Activated gamma-delta T cell treated with Interleukin-2 at 50 U/mL for 16 hours (primary cell): ENCODE data around the gene MS4A10.
"Not testable (repeated sequence)": the region's sequence is repeated elsewhere in the genome, so short reads cannot be mapped to it uniquely, and the experiment has no call there.

ENCODE experiments used
- DNase-seq: peaks from one replicate; pipeline ENCODE4 v3.0.0-alpha.2; 2020

Gene MS4A10

GRCh38 chr11:60788401-60789125 is 3.4 kb downstream of the MS4A10 start:
- DNase-seq: no peak

DNA sequence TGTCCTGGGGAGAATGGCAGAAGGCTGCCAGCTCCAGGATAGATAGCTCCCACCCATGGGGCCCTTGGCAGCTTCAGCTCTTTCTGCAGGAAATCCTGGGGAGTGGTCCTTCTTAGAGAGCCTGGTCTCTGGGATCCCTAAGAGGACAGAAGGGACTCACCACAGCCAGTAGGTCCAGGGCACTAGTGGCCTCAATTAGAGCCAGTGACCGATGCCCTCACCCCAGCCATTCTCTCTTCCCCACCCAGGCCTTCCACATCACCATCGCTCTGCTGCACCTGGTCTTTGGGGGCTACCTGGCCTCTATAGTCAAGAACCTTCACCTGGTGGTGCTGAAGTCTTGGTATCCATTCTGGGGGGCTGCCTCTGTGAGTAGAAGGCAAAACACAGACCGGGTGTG is 5.6 kb downstream of the MS4A10 start:
- DNase-seq: no peak

DNA sequence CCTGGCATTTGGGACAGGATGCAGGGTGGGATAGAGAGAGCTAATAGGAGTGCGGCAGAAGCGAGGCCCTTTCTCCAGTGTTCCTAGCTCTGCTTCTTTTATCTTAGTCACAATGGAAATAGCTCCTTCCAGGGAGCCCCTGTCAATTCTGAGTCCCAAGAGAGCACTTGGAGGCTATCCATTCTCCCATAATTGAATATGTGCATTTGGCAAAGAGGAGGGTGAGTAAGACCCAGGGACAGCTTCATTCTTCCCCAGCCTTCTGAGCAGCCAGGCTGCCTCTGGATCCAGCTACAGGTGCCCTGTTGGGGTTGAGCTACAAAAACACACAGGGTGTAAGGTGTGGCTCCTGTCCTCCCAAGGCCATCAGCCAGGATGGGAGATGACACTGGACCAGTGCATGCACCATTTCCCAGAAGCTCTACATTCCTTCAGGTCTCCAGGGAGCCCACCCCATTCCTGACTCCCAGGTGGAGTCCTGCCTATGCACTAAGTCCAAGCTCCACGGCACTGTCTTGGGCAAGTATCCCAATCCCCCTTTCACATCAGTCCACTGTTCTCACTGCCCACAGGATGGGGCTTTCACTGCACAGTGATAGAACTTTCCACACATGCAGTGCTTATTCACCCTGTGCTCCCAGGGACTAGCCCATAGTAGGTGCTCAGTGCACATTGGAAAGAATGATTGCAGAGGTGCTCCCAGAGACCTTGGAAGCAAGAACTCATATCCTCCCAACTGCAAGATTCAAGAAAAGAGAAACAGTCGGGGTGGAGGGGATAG is 6.2 kb downstream of the MS4A10 start:
- DNase-seq: no peak

- DNase-seq: no peak
Measured at GRCh38 chr11:60792521-60792920, 7.4 kb downstream of the MS4A10 start.

DNA sequence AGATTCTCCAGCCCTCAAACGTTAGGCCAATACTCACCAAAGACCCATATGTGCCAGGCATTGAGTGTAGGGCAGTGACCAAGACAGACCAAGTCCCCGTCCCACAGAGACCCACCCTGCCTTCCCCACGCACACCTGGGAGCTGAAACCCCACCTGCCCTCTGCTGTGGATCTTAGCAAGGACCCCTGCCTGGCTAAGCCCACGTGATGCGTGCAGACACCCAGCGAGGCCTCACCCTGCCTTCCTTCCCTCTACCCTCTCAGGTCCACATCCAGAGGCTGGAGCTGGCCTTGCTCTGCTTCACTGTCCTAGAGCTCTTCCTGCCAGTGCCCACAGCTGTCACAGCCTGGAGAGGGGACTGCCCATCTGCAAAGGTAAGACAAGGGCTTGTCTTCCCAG is 10.2 kb downstream of the MS4A10 start:
- no peak for DNase-seq

- DNase-seq: no peak
Measured at GRCh38 chr11:60797846-60798630, 12.9 kb downstream of the MS4A10 start.

DNA sequence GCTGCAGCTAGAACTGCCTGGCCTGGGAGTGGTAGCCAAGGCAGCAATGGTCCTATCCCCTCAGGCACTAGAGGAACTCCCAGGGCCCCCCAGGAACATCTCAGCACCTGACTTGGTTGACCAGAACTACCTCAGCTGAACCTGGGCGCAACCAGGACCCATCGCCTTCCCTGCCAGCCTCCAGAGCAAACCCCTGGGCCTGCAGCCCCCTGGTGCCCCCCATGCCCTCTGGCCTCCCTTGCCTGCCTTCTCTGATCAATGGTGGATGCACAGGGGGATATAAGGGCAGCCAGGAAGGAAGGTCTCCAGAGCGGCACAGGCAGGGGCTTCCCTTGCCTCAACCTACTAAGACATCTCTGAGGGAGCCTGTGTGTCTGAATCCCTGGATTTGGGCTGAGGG is 13.5 kb downstream of the MS4A10 start:
- DNase-seq: no peak

- DNase-seq: no peak
Measured at GRCh38 chr11:60801194-60801593, 16.1 kb downstream of the MS4A10 start.

DNA sequence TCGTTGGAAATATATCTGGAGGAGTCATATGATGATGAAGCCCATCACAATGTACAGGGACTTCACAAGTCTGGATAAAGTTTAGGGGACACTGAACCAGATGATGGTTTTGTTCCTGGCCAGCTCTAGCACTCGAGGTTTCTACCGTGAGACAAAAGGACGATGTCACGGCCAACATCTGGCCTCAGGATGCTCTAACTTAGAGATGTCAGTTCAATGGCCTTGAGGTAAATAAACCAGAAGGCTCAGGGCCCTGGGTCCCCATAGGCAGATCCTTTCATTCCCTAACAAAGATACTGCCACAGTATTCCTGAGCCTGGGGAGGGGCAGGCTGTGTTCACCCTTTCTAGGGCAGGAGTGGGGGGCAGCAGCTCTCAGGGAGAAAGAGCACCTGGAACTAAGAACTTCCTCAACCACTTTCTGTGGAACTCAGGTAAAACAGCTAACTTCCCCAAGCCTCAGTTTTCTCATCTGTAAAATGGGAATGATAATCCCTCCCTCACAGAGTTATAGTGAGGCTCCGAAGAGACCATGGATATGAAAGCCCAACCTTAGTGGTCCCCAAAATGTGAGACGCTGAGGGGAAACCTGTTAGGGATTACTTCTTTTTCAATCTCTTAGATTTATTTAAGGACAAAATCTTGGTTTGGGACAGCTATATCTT is 18.3 kb downstream of the MS4A10 start:
- no peak for DNase-seq

GRCh38 chr11:60809249-60809648 is 24.1 kb downstream of the MS4A10 start:
- no peak for DNase-seq

GRCh38 chr11:60809691-60810090 is 24.6 kb downstream of the MS4A10 start:
- DNase-seq: no peak

DNA sequence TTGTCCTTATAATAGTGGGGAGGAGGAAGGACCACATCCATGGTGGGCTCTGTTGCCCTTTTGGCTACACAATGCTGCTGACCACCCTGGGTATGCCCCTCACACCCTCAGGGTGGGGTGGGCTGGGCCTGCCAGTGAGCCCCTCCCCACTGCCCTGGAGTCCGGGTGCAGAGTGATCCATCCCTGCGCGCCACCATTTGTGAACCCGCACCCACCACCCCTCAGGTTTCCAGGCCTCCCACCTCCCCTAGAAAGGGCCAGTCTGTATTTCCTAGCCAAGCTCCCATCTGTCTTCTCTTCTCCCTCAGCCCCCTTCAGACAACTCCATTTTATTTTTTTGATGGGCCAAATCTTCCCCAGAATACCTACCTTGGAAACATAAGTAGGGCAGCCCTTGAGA is 25.0 kb downstream of the MS4A10 start:
- DNase-seq: no peak

DNA sequence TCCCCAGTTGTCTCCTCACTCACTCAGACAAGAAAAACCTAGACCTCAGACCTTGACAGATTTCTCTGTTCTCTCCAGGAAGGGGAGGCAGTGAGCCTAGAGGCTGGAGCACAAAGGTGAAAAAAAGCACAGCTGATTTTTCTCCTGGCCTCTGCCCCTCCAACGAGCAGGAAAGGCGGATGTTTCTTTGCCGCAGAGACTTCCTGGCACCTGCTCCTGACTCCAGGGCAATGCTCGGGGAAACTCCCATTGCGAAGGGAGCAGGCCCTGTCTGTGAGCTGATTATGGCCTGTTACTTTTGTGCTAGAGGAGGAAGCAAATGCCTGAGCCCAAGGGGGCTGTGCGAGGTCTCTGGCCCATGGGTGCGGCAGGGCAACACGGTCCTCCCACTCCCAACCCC is 25.4 kb downstream of the MS4A10 start:
- no peak for DNase-seq

GRCh38 chr11:60813324-60813723 is 28.2 kb downstream of the MS4A10 start:
- no peak for DNase-seq

DNA sequence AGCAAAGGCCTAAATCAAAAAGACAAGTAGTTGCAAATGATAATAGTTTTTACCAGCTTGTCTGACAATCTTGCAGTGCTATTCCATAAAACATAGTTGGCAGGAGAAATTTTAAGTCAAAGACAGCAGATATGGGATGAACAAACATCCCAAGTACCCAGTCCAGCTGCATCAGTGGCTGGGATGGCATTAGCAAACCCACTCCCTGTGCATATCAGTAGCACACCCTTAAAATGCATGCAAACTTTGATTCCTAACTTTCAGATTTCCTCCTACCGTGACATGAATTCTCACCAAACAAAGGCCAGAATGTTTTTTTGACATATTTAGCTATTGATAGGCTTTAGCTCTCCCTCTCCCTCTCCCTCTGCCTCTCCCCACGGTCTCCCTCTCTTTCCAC is 29.0 kb downstream of the MS4A10 start:
- no peak for DNase-seq

GRCh38 chr11:60816590-60817157 is 31.5 kb downstream of the MS4A10 start:
- DNase-seq: no peak

- DNase-seq: no peak
Measured at GRCh38 chr11:60818057-60818456, 32.9 kb downstream of the MS4A10 start.

DNA sequence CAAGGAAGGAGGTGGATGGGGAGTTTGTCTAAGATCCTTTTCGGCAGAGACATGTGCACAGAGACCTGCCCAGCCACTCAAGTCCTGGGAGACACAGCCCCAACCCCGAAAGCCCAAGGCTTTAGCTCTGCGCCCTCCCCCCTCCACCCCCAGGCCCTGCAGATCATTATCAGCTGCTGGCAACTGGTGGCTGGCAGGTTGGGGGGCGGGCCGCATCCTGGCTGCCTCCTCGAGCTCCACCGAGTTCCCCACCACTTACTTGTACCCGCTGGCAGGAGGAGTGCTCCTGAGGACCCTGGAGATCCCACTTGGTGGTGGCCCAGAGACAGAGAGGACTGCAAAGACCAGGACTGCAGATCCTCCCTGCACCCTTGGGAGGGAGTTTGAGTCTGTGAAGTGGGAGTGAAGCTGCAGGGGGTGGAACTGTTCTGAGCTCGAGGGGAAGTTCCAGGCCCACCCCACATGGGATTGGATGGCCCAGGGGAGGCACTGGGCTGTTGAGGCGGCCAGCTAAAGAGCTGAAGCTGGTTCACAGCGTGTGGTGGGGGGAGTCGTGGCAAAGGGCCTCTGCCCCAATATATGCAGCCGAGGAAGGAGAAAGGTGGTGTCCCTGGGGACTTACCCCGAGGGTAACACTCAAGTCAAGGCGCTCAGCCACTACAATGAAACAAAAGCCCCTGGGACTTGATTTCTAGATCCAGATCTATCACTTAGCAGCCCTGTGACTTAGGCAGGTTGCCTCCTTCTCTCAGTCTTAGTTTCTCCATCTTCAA is 36.9 kb downstream of the MS4A10 start:
- DNase-seq: no peak

GRCh38 chr11:60823745-60824306 is 38.7 kb downstream of the MS4A10 start:
- DNase-seq: not testable (repeated sequence)

- no peak for DNase-seq
Measured at GRCh38 chr11:60825118-60825517, 40.0 kb downstream of the MS4A10 start.

- no peak for DNase-seq
Measured at GRCh38 chr11:60825790-60826189, 40.7 kb downstream of the MS4A10 start.
